MM.1S (cell line): ENCODE results near the gene DHRSX.

Experiments used
- EZH2 ChIP-seq: fragments of 300-600 bp; sonication (generic); optimal IDR thresholded peaks from 2 replicates; pipeline ENCODE3; 2017; ENCODE audit warnings: low read depth, mild to moderate bottlenecking, antibody characterized with exemption, low read length, mixed read lengths
- EZH2phosphoT487 ChIP-seq: fragments of 300-600 bp; sonication (generic); IDR thresholded peaks from 2 replicates; pipeline ENCODE4 v1.6.1; 2018; ENCODE audit warnings: antibody characterized with exemption, low read length
- TF ChIP-seq, protein P1 (sequence below): fragments of 300-600 bp; sonication (generic); IDR thresholded peaks from 2 replicates; pipeline ENCODE4 v1.5.1; 2016; ENCODE audit warnings: antibody characterized with exemption, low read length, mixed read lengths

DNA sequence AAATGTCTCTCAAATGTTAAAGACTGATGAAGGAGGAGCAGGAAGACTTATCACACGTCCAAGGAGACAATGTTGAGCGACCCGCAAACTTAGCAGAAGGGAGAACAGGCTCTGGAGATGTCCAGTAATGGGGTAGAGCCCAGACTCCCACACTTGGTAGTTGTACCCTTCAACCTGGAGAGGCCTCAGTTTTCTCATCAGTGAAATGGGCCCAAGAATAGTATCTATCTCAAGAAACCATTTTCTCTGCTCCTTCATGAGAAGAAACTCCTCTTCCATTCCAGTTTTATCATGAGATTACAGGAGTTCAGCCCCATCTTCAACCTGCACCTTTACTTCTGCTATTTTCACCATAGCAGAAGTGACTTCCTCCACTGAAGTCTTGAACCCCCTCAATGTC lies 169.9 kb downstream of the DHRSX start:
- TF ChIP-seq, protein P1, sequence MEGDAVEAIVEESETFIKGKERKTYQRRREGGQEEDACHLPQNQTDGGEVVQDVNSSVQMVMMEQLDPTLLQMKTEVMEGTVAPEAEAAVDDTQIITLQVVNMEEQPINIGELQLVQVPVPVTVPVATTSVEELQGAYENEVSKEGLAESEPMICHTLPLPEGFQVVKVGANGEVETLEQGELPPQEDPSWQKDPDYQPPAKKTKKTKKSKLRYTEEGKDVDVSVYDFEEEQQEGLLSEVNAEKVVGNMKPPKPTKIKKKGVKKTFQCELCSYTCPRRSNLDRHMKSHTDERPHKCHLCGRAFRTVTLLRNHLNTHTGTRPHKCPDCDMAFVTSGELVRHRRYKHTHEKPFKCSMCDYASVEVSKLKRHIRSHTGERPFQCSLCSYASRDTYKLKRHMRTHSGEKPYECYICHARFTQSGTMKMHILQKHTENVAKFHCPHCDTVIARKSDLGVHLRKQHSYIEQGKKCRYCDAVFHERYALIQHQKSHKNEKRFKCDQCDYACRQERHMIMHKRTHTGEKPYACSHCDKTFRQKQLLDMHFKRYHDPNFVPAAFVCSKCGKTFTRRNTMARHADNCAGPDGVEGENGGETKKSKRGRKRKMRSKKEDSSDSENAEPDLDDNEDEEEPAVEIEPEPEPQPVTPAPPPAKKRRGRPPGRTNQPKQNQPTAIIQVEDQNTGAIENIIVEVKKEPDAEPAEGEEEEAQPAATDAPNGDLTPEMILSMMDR = no peak
- TF ChIP-seq EZH2 (no peak), EZH2phosphoT487 (no peak)
